GM12878 (cell line): ENCODE measurements around the gene OTC. TPM values are rescaled to one million over a fixed set of nuclear protein-coding genes. Genes with fewer than 3 reads are reported as not detected.

Experiments used
- ATAC-seq: fragments of 200-7000 bp; cut with Tn5 transposase; 3 replicates; pipeline ENCODE4 v1.9.1; 2020; ENCODE audit warnings: mild to moderate bottlenecking, moderate library complexity
- BruUV-seq: library from RNA; stranded (reverse); fragments of 400-500 nt; replicated peaks from 2 replicates; lab custom pipeline; 2021; lab: Mats Ljungman, UMichigan
- CTCF ChIA-PET: fragments of 300-600 bp; sonication (Branson Sonifier 250); formaldehyde crosslinking; extraction: SDS; loops from one replicate; lab custom pipeline; 2021; ENCODE audit warnings: inconsistent platforms; lab: Yijun Ruan, JAX
- POLR2A ChIA-PET: fragments of 350-600 bp; formaldehyde crosslinking; extraction: SDS; loops from one replicate; lab custom pipeline; 2021; ENCODE audit warnings: inconsistent platforms; lab: Charles Lee
- RAD21 ChIA-PET: fragments of 300-600 bp; sonication (Branson Sonifier 250); formaldehyde crosslinking; loops from one replicate; lab custom pipeline; 2023; ENCODE audit warnings: antibody characterized with exemption; ENCODE audit not compliant: unreplicated experiment; lab: Charles Lee
- SMC1A ChIA-PET: fragments of 300-600 bp; sonication (Branson Sonifier 250); formaldehyde crosslinking; loops from one replicate; lab custom pipeline; 2023; ENCODE audit not compliant: unreplicated experiment, uncharacterized antibody; lab: Charles Lee
- DNase-seq: peaks from one replicate; pipeline ENCODE4 v3.0.0-alpha.2; 2011; ENCODE audit warnings: low read depth, low spot score
- FAIRE-seq: peaks from 3 replicates; lab custom pipeline; 2011; peaks lifted over from hg19 to GRCh38; lab: Jason Lieb, UNC
- H2AFZ ChIP-seq: 2 replicates; pipeline ENCODE4 v1.6.0; 2011; ENCODE audit warnings: low read depth, low read length, control low read depth; ENCODE audit not compliant: control insufficient read depth
- H3K27ac ChIP-seq: 2 replicates; pipeline ENCODE4 v1.5.1; 2011; ENCODE audit warnings: control low read depth; ENCODE audit not compliant: control insufficient read depth, insufficient read depth
- H3K27me3 ChIP-seq, 2 experiments: replicated peaks in 1 of 2; 2 replicates each; pipeline versions ENCODE4 v1.6.0 to v1.6.1; 2011; ENCODE audit warnings: low read length in 1 of 2; ENCODE audit not compliant: control insufficient read depth in 2 of 2, insufficient read depth in 2 of 2
- H3K36me3 ChIP-seq, 2 experiments: 2 replicates each; pipeline ENCODE4 v1.5.1; 2011; ENCODE audit warnings: low read length in 1 of 2; ENCODE audit not compliant: control insufficient read depth in 2 of 2, insufficient read depth in 2 of 2
- H3K4me1 ChIP-seq: 2 replicates; pipeline ENCODE4 v1.6.1; 2011; ENCODE audit warnings: mild to moderate bottlenecking, low read length, moderate library complexity, mixed read lengths; ENCODE audit not compliant: control insufficient read depth, insufficient read depth
- H3K4me2 ChIP-seq: 2 replicates; pipeline ENCODE4 v1.6.0; 2011; ENCODE audit warnings: control low read depth; ENCODE audit not compliant: control insufficient read depth, insufficient read depth
- H3K4me3 ChIP-seq: fragments of 200-600 bp; sonication (generic); 2 replicates; pipeline ENCODE4 v1.5.1; 2016
- H3K79me2 ChIP-seq: 2 replicates; pipeline ENCODE4 v1.6.0; 2011; ENCODE audit warnings: low read length; ENCODE audit not compliant: control insufficient read depth, insufficient read depth
- H3K9ac ChIP-seq: 2 replicates; pipeline ENCODE4 v1.8.0; 2011; ENCODE audit warnings: low read length, control low read depth, mixed read lengths; ENCODE audit not compliant: control insufficient read depth, insufficient read depth
- H3K9me3 ChIP-seq: replicated peaks from 3 replicates; pipeline ENCODE4 v1.5.1; 2011; ENCODE audit warnings: mild to moderate bottlenecking, low read length; ENCODE audit not compliant: control insufficient read depth, insufficient read depth
- H4K20me1 ChIP-seq: 2 replicates; pipeline ENCODE4 v1.6.0; 2011; ENCODE audit not compliant: control insufficient read depth, insufficient read depth
- E2F4 ChIP-seq: IDR thresholded peaks from 2 replicates; pipeline ENCODE4 v1.6.1; 2012; ENCODE audit warnings: low read depth, low read length, improper control_type of control experiment
- EED ChIP-seq: sonication (generic); IDR thresholded peaks from 2 replicates; pipeline ENCODE4 v1.6.1; 2016; ENCODE audit warnings: antibody characterized with exemption, low read depth
- PRDM15 ChIP-seq: fragments of 450-650 bp; formaldehyde crosslinking; IDR thresholded peaks from 2 replicates; pipeline ENCODE4 v1.4.0; 2020; ENCODE audit warnings: mild to moderate bottlenecking, moderate library complexity
- ZBTB40 ChIP-seq: fragments of 450-650 bp; IDR thresholded peaks from 2 replicates; pipeline ENCODE4 v1.6.1; 2016; ENCODE audit warnings: mild to moderate bottlenecking, moderate library complexity, borderline replicate concordance
- WGBS: methylation state at CpG from one replicate; pipeline ENCODE4 v1.1.6; 2016; ENCODE audit warnings: low lambda C conversion rate; ENCODE audit not compliant: insufficient replicate concordance, insufficient coverage; ENCODE audit errors: missing lambda C conversion rate; 5-methylcytosine and 5-hydroxymethylcytosine counted together
- in situ Hi-C: fragments of 300-500 bp; cut with MboI; formaldehyde crosslinking; loops from 9 replicates; pipeline ENCODE4 v1.14.3; 2018; ENCODE audit warnings: mixed read lengths
- intact Hi-C: fragments of 100-400 bp; cut with micrococcal nuclease; formaldehyde crosslinking; loops from one replicate; pipeline ENCODE4 v1.14.2; 2022; ENCODE audit not compliant: unreplicated experiment
- polyA plus RNA-seq, 11 experiments: library from polyadenylated mRNA; depleted of rRNA in 4 of 11; unstranded in 6 of 11; stranded (reverse) in 5 of 11; fragments of >200 nt; fragmentation: Nextera tagmentation in 4 of 11; fragmentation: Illumina TruSeq in 1 of 11; extraction: Ambion mirVana in 4 of 11; extraction: Trizol in 1 of 11; gene quantifications; 1 replicate in 1 of 11; 2 replicates in 10 of 11; pipeline versions ENCODE4 v1.2.1 to v1.2.3, GENCODE V29; 2011 to 2016; ENCODE audit warnings: inconsistent platforms in 2 of 11, missing spikeins in 2 of 11, low read depth in 1 of 11
- total RNA-seq, 4 experiments: library from RNA; depleted of rRNA in 3 of 4; stranded (reverse); fragments of >200 nt in 3 of 4; fragmentation: Illumina TruSeq in 1 of 4; extraction: Trizol in 1 of 4; gene quantifications; 2 replicates each; pipeline versions ENCODE4 v1.2.1 to v1.2.3, GENCODE V29; 2013 to 2021

OTC gene
- total and polyA plus RNA-seq, 10 of the 15 experiments (the other 5 are each of a cell fraction or from before 2014, with no cell fraction given): not detected

- TF ChIP-seq E2F4: no peak
- 0 out of 2 replicates have a peak, but pooled peaks have one; percentile 17 for TF ChIP-seq EED
- no peak for TF ChIP-seq PRDM15 (CRISPR knock-in tag)
Measured at GRCh38 chrX:38327007-38327774, 25.2 kb upstream of the OTC start, which contains the start of gene RPGR (continued).

- DNase-seq: no peak
- no peaks in the 10 kb centered on the region for H4K20me1 ChIP-seq
- H3K79me2 ChIP-seq: peaks cover 4% of the 10 kb centered on the region
- no peaks in the 10 kb centered on the region; the same call in 1 of the 2 replicates for H3K4me1 ChIP-seq
- RAD21 ChIA-PET: interaction anchor here (0.9 to 2.9 kb wide), 14 partner anchors 11 to 401 kb away, joined by 3 to 32 read pairs (median 5); no protein-coding TSS in a partner anchor
- intact Hi-C loops (loop anchor here (1.0 to 5.0 kb wide), 4 partner anchors 57 to 400 kb away; no protein-coding TSS in a partner anchor), in situ Hi-C loops (loop anchor here (5.0 kb wide), 1 partner anchor 70 kb away; no protein-coding TSS in a partner anchor)
- SMC1A ChIA-PET: interaction anchor here (0.6 to 3.5 kb wide), 9 partner anchors 22 to 399 kb away, joined by 3 to 33 read pairs (median 4); no protein-coding TSS in a partner anchor
- H3K9me3 ChIP-seq: no peaks in the 10 kb centered on the region
- no peak overlapping the region for H3K9ac ChIP-seq
- peak; percentile 4 for ATAC-seq
- 25% methylated on average over 4 of the region's 4 CpGs for WGBS
- no peak overlapping the region for H3K27ac ChIP-seq
- POLR2A ChIA-PET: interaction anchor here (0.6 to 1.4 kb wide), 4 partner anchors 50 to 68 kb away, joined by 4 to 7 read pairs (median 6); no protein-coding TSS in a partner anchor
- H3K4me3 ChIP-seq: peak overlapping the region; percentile 18; the same call in 1 of the 2 replicates
- FAIRE-seq: no peak
- no peaks in the 10 kb centered on the region for H3K27me3 ChIP-seq
- TF ChIP-seq ZBTB40: no peak
- TF ChIP-seq, all 136 proteins: peak for 0
- peak overlapping the region; percentile 89 for H2AFZ ChIP-seq
- H3K36me3 ChIP-seq: no peaks in the 10 kb centered on the region
- no TSS peak for BruUV-seq
- H3K4me2 ChIP-seq: peak overlapping the region; percentile 50; the same call in 1 of the 2 replicates
- CTCF ChIA-PET: interaction anchor here (0.9 to 3.2 kb wide), 14 partner anchors 20 to 401 kb away, joined by 3 to 43 read pairs (median 5); no protein-coding TSS in a partner anchor
Measured at GRCh38 chrX:38327775-38328081, 24.7 kb upstream of the OTC start.
